ENCODE results near the gene MPEG1. TPM values are rescaled to one million over a fixed set of nuclear protein-coding genes. Genes with fewer than 3 reads are reported as not detected.

MPEG1 gene
- total RNA-seq, 2 donors from 2014 or later = 1.3 to 3.9 TPM

DNA sequence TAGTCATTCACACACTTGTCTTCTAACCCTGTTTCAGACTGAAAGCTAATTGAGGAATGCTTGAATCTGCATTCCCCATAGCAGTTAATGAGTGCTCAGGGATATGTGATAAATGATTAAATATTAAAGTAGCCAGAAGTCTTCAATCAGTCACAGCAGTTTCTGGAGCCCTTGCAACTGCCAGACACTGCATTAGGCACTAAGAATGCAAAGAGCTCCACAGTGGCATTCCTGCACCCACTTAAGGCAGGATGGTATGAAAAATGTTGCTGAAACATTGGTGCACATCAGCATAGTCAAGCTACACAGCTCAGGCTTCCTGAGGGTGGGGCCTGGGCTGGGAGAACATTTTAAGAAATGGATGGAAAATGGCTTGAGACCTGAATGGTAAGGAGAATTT lies 34.3 kb downstream of the MPEG1 start:
- ATAC-seq (no peak), DNase-seq (no peak)
- H3K36me3 ChIP-seq (replicated peaks in 1 of 2; ENCODE audit: insufficient read depth in 1 of 2, low read depth in 2 of 2) = no peaks in the 10 kb centered on the region
- TF ChIP-seq, protein P1, sequence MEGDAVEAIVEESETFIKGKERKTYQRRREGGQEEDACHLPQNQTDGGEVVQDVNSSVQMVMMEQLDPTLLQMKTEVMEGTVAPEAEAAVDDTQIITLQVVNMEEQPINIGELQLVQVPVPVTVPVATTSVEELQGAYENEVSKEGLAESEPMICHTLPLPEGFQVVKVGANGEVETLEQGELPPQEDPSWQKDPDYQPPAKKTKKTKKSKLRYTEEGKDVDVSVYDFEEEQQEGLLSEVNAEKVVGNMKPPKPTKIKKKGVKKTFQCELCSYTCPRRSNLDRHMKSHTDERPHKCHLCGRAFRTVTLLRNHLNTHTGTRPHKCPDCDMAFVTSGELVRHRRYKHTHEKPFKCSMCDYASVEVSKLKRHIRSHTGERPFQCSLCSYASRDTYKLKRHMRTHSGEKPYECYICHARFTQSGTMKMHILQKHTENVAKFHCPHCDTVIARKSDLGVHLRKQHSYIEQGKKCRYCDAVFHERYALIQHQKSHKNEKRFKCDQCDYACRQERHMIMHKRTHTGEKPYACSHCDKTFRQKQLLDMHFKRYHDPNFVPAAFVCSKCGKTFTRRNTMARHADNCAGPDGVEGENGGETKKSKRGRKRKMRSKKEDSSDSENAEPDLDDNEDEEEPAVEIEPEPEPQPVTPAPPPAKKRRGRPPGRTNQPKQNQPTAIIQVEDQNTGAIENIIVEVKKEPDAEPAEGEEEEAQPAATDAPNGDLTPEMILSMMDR (IDR thresholded peaks at IDR 0.05) = no peak
- TF ChIP-seq POLR2A (IDR thresholded peaks at IDR 0.05) = no peak
- intact Hi-C loops (cut with DNase I) = no loop called here
- no peaks in the 10 kb centered on the region for H3K9me3 ChIP-seq
- no peak overlapping the region for H3K4me3 ChIP-seq
- H3K27me3 ChIP-seq = no peaks in the 10 kb centered on the region
- H3K27ac ChIP-seq = peak overlapping the region in 1 of 4 donors; percentile 36
- H3K4me1 ChIP-seq = peaks cover 17% of the 10 kb centered on the region

DNA sequence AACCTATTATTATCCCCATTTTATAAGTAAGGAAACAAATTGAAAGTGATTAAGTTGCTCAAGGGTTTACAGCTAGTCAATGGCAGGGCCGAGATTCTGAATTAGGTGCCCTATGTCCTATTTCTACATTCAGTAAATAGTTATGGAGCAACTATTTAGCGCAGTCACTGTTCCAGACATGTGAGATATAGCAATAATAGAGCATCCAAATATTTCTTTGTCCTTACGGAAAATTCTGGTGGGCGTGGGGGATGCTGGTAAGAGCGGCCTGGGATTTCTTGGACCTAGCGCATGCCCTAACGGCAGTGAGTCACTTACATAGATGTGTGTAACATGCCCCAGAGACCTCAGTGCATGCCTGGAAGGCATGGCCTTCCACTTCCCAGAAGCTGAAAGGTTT lies 36.4 kb downstream of the MPEG1 start:
- DNase-seq (no peak), ATAC-seq (no peak)
- intact Hi-C loops (cut with DNase I) = no loop called here
- Histone ChIP-seq H3K36me3 (replicated peaks in 1 of 2; ENCODE audit: insufficient read depth in 1 of 2, low read depth in 2 of 2) (no peaks in the 10 kb centered on the region), H3K27ac (no peak overlapping the region), H3K9me3 (no peaks in the 10 kb centered on the region), H3K27me3 (no peaks in the 10 kb centered on the region), H3K4me3 (no peak overlapping the region), H3K4me1 (peaks cover 25% of the 10 kb centered on the region)
- WGBS, 2 donors = 87 to 95% methylated on average over 7 of the region's 7 CpGs
- TF ChIP-seq, protein P1 (IDR thresholded peaks at IDR 0.05) = no peak
- no peak for TF ChIP-seq POLR2A (IDR thresholded peaks at IDR 0.05)

DNA sequence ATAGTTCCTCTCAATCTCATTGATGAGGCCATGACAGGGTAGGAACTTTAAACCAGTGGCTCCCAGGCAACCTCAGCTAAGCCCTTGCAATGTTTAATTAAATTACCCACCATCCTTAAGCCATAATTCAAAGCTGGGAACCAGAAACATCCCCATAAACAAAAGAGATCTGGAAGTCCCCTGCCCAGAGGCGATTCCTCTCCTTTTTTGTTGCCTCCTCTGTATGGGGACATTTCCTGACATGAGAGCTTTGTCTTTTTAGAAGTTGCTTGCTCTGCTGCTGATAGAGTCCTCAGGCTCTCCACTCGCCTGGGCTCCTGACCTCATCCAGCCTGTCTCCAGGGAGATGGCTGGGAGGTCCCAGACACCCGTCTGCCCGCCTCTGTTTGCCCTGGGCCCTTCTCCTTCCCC lies 37.6 kb downstream of the MPEG1 start:
- 63 to 65% methylated on average over 4 of the region's 4 CpGs for WGBS, 2 donors
- Histone ChIP-seq H3K4me3 (no peak overlapping the region), H3K4me1 (peaks cover 25% of the 10 kb centered on the region), H3K27ac (peak overlapping the region in 3 of 4 donors; percentile 68 to 85 (median 82)), H3K36me3 (replicated peaks in 1 of 2; ENCODE audit: insufficient read depth in 1 of 2, low read depth in 2 of 2) (no peaks in the 10 kb centered on the region), H3K9me3 (no peaks in the 10 kb centered on the region), H3K27me3 (no peaks in the 10 kb centered on the region)
- ATAC-seq (no peak), DNase-seq (no peak)
- TF ChIP-seq, protein P1 (IDR thresholded peaks at IDR 0.05) = no peak
- TF ChIP-seq POLR2A (IDR thresholded peaks at IDR 0.05) = no peak
- intact Hi-C loops (cut with DNase I) = no loop called here

DNA sequence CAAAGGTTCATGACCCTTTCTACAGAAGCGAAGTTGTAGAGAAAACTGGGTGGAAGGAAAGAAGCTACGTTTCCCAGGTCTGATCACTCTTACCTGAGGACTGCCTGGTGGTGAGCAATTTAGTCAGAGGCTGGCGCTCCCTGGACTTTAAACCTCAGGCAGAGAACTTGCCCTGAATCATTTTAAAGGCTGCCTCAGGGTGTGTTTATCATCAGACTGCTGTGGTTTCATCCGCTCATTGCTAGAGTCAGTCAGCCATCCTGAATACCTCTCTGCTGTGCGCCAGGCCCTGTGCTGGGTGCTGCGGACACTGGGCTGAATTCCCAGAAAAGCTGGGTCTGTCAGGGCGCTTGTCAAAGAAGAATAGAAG lies 38.1 kb downstream of the MPEG1 start:
- no peak overlapping the region for H3K4me3 ChIP-seq
- H3K4me1 ChIP-seq = peaks cover 25% of the 10 kb centered on the region
- H3K9me3 ChIP-seq = no peaks in the 10 kb centered on the region
- intact Hi-C loops (cut with DNase I) = no loop called here
- H3K27me3 ChIP-seq = no peaks in the 10 kb centered on the region
- no peaks in the 10 kb centered on the region for H3K36me3 ChIP-seq (replicated peaks in 1 of 2; ENCODE audit: insufficient read depth in 1 of 2, low read depth in 2 of 2)
- ATAC-seq = no peak
- peak overlapping the region in 3 of 4 donors; percentile 68 to 85 (median 82) for H3K27ac ChIP-seq
- TF ChIP-seq POLR2A (IDR thresholded peaks at IDR 0.05) = no peak
- TF ChIP-seq, protein P1 (IDR thresholded peaks at IDR 0.05) = no peak
- no peak for DNase-seq
- 51 to 70% methylated on average over 7 of the region's 7 CpGs for WGBS, 2 donors

DNA sequence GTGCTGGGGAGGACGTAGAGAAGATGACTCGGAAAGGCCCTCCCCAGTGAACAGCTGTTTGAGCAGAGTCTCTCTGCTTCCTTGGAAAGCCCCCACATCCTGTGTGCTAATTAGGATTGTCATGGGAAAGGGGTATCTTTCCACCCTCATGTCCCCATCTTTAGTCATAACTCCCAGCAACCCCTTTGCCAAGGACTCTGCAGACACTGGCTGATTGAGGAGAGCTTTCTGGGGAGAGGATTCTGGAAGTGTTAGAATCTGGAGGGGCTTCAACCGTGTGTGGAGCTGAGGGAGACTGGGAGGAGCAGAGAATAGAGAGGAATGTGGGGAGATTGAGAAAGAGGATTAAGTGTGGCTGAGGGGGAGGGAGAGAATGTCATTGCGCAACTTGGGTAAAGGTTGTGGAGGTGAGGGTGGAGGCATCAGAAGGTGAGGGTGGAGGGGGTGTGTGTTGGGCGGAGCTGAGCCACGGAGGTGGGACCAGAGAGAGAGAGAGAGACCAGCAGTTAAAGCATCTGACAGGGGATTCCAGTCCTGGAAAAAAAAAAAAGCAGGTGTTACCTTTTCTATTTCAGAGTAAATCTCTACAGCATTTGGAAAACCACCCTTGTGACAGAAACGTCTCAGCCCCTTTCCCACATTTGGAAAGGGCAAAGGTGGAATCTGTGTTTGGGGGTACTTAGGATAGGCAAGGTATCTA lies 38.6 kb downstream of the MPEG1 start:
- WGBS, 2 donors = 40 to 41% methylated on average over 7 of the region's 7 CpGs
- TF ChIP-seq, protein P1 (IDR thresholded peaks at IDR 0.05) = peak in 1 of 7 experiments; percentile 4
- peak in 2 of 3 donors; percentile 46 to 54 for TF ChIP-seq POLR2A (IDR thresholded peaks at IDR 0.05)
- Histone ChIP-seq H3K4me1 (peaks cover 25% of the 10 kb centered on the region), H3K4me3 (no peak overlapping the region), H3K27ac (peak overlapping the region; percentile 68 to 85 (median 76)), H3K27me3 (no peaks in the 10 kb centered on the region), H3K9me3 (no peaks in the 10 kb centered on the region), H3K36me3 (replicated peaks in 1 of 2; ENCODE audit: insufficient read depth in 1 of 2, low read depth in 2 of 2) (no peaks in the 10 kb centered on the region)
- intact Hi-C loops (cut with DNase I) = no loop called here
- DNase-seq (peak; percentile 56 to 80 (median 70)), ATAC-seq (peak; percentile 54)
